ENCODE results near the gene VSTM2L. TPM values are rescaled to one million over a fixed set of nuclear protein-coding genes. Genes with fewer than 3 reads are reported as not detected.

VSTM2L gene
- total and polyA plus RNA-seq, 2 of the 13 experiments (the other 11 are each of a cell fraction or from before 2014, with no cell fraction given), result not detected

DNA sequence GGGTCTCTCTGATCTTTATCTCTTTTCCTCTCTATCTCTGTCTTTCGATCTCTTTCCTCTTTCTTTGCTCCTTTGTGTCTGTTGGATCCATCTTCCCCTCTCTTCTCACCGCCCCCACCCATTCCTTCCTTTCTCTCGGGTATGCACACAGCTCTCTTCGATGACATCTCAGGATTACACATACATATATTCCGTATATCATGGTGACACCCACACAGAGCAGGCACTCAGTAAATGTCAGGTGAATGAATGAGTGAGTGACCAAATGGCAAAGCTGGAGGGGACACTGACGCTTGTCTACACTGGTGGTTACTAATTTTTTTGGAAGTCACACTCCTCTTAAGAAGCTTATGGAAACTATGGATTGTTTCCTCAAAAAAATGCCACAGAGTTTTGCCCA is 9.9 kb downstream of the VSTM2L start:
- H3K36me3 ChIP-seq (replicated peaks in 1 of 2; ENCODE audit: control insufficient read depth in 1 of 2, insufficient read depth in 2 of 2, low read length in 2 of 2), result no peaks in the 10 kb centered on the region
- POLR2A ChIA-PET, result no interaction called here
- H3K9me3 ChIP-seq (ENCODE audit: low read length), result no peaks in the 10 kb centered on the region
- CTCF ChIA-PET (ENCODE audit: low intra/inter-chr PET ratio, low total read pairs), result no interaction called here
- DNase-seq (ENCODE audit: low spot score) (no peak), ATAC-seq (no peak), FAIRE-seq (no peak)
- BruUV-seq (replicated peaks), result no TSS peak
- H3K79me2 ChIP-seq (ENCODE audit: insufficient read depth, low read length), result no peaks in the 10 kb centered on the region
- H3K4me2 ChIP-seq (ENCODE audit: low read depth, low read length), result no peak overlapping the region
- peaks cover 30% of the 10 kb centered on the region for H3K4me1 ChIP-seq (ENCODE audit: insufficient read depth, low read length)
- no peak overlapping the region for H2AFZ ChIP-seq (ENCODE audit: low read length)
- no peak overlapping the region for H3K9ac ChIP-seq (ENCODE audit: insufficient read depth, low read depth, low read length)
- no peak overlapping the region for H3K27ac ChIP-seq (ENCODE audit: extremely low read length, insufficient read depth, low read length)
- in situ Hi-C loops (cut with HindIII; ENCODE audit: extremely low pct_ligation_motif_present, low pct_unique_long_range_greater_than_20kb) (no loop called here), intact Hi-C loops (cut with micrococcal nuclease; ENCODE audit: unreplicated experiment) (no loop called here)
- H3K27me3 ChIP-seq (ENCODE audit: control insufficient read depth in 1 of 2, insufficient read depth in 2 of 2, low read length in 2 of 2), result peaks cover 16 to 86% of the 10 kb centered on the region in 2 experiments; a peak in 4 of 5 replicates
- no peaks in the 10 kb centered on the region for H4K20me1 ChIP-seq (ENCODE audit: insufficient read depth, low read length)
- WGBS (ENCODE audit: low lambda C conversion rate), result 27% methylated on average over 6 of the region's 6 CpGs
- TF ChIP-seq ZNF782 (CRISPR knock-in tag; IDR thresholded peaks at IDR 0.05; ENCODE audit: borderline replicate concordance) (no peak), PITX1 (CRISPR knock-in tag; IDR thresholded peaks at IDR 0.05) (no peak), ARNTL (CRISPR knock-in tag; IDR thresholded peaks at IDR 0.05) (no peak), PHF5A (CRISPR knock-in tag; IDR thresholded peaks at IDR 0.05; ENCODE audit: low read depth, unreplicated experiment) (no peak), NFIC (IDR thresholded peaks at IDR 0.05; ENCODE audit: low read length) (no peak), EZH2 (conservative IDR thresholded peaks at IDR 0.05; ENCODE audit: low read depth, low read length) (no peak), IKZF1 (IDR thresholded peaks at IDR 0.05) (no peak), SP2 (CRISPR knock-in tag; IDR thresholded peaks at IDR 0.05) (no peak), ZNF503 (CRISPR knock-in tag; IDR thresholded peaks at IDR 0.05) (no peak), ZNF431 (CRISPR knock-in tag; IDR thresholded peaks at IDR 0.05; ENCODE audit: borderline replicate concordance, low read depth) (no peak), ZNF44 (CRISPR knock-in tag; IDR thresholded peaks at IDR 0.05) (no peak), IRX3 (CRISPR knock-in tag; IDR thresholded peaks at IDR 0.05; ENCODE audit: borderline replicate concordance, low read depth) (no peak), KAT8 (CRISPR knock-in tag; IDR thresholded peaks at IDR 0.05) (no peak)
- TF ChIP-seq, protein P1, sequence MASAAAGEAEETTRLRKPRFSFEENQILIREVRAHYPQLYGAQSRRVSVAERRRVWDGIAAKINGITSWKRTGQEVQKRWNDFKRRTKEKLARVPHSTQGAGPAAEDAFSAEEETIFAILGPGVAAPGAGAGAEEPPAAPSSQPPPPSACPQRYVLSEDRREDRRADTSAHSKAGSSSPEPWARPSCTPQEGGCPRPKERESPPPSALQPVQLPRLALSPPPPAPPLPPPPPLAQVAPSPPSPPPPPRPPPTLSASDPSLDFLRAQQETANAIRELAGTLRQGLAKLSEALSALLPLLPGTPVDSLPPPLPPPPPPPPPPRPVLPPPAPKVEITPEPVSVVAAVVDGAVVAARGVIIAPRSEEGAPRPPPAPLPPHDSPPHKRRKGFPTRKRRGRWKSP (CRISPR knock-in tag; IDR thresholded peaks at IDR 0.05), result no peak
- no peak overlapping the region for H3K4me3 ChIP-seq (replicated peaks in 1 of 3; ENCODE audit: insufficient read depth in 1 of 3, low read depth in 2 of 3, low read length in 3 of 3)

All from HepG2 (cell line).